OCI-LY1 (cell line): Measurements from ENCODE around the gene SRP19.
"Not testable (repeated sequence)": the region's sequence is repeated elsewhere in the genome, so short reads cannot be mapped to it uniquely, and the experiment has no call there.

ENCODE experiments used
- H2AFZ ChIP-seq: fragments of 200-600 bp; sonication (generic), shearing (Covaris generic); 2 replicates; pipeline ENCODE4 v1.6.0; 2014; ENCODE audit warnings: antibody characterized with exemption, mild to moderate bottlenecking, low read length
- H3F3A ChIP-seq: fragments of 200-600 bp; sonication (generic), shearing (Covaris generic); 2 replicates; pipeline ENCODE4 v1.6.0; 2014; ENCODE audit warnings: mild to moderate bottlenecking, antibody characterized with exemption, low read length, moderate library complexity; ENCODE audit not compliant: insufficient read depth
- H3K27ac ChIP-seq: fragments of 200-600 bp; sonication (generic); 2 replicates; pipeline ENCODE4 v1.5.1; 2014; ENCODE audit warnings: low read length, mixed run types, mild to moderate bottlenecking, low read depth; ENCODE audit not compliant: poor library complexity, severe bottlenecking
- H3K27me3 ChIP-seq: fragments of 200-600 bp; sonication (generic); 2 replicates; pipeline ENCODE4 v1.6.0; 2014; ENCODE audit warnings: antibody characterized with exemption, mild to moderate bottlenecking, low read length, moderate library complexity; ENCODE audit not compliant: insufficient read depth
- H3K36me3 ChIP-seq: fragments of 200-600 bp; sonication (generic); 2 replicates; pipeline ENCODE4 v1.6.1; 2014; ENCODE audit warnings: mild to moderate bottlenecking, antibody characterized with exemption, low read length, moderate library complexity, mixed read lengths; ENCODE audit not compliant: insufficient read depth
- H3K4me1 ChIP-seq: fragments of 200-600 bp; sonication (generic); 2 replicates; pipeline ENCODE4 v1.5.1; 2014; ENCODE audit warnings: mild to moderate bottlenecking, low read length, moderate library complexity; ENCODE audit not compliant: insufficient read depth, severe bottlenecking
- H3K4me2 ChIP-seq: fragments of 200-600 bp; sonication (generic), shearing (Covaris generic); 2 replicates; pipeline ENCODE4 v1.6.1; 2014; ENCODE audit warnings: low read length
- H3K4me3 ChIP-seq: fragments of 200-600 bp; sonication (generic); 2 replicates; pipeline ENCODE4 v1.5.1; 2014; ENCODE audit warnings: low read length, low read depth, mild to moderate bottlenecking, mixed read lengths; ENCODE audit not compliant: poor library complexity, severe bottlenecking
- H3K79me2 ChIP-seq: fragments of 200-600 bp; shearing (Covaris generic); 2 replicates; pipeline ENCODE4 v1.6.1; 2016; ENCODE audit warnings: mixed run types, low read length, mixed read lengths; ENCODE audit not compliant: insufficient read depth
- H3K9ac ChIP-seq: fragments of 200-600 bp; sonication (generic), shearing (Covaris generic); 2 replicates; pipeline ENCODE4 v1.6.1; 2014; ENCODE audit warnings: mild to moderate bottlenecking, low read length, mixed read lengths
- H3K9me2 ChIP-seq: fragments of 200-600 bp; sonication (generic), shearing (Covaris generic); 2 replicates; pipeline ENCODE4 v1.6.1; 2014; ENCODE audit warnings: low read depth, mild to moderate bottlenecking, low read length, mixed read lengths
- H3K9me3 ChIP-seq: fragments of 200-600 bp; shearing (Covaris generic); 2 replicates; pipeline ENCODE4 v1.6.1; 2014; ENCODE audit warnings: low read length, mixed read lengths
- H4K20me1 ChIP-seq: fragments of 200-600 bp; sonication (generic), shearing (Covaris generic); 2 replicates; pipeline ENCODE4 v1.6.0; 2016; ENCODE audit warnings: mild to moderate bottlenecking, low read length; ENCODE audit not compliant: insufficient read depth
- EZH2 ChIP-seq: fragments of 200-600 bp; sonication (generic), shearing (Covaris generic); IDR thresholded peaks from 2 replicates; pipeline ENCODE4 v1.8.0; 2017; ENCODE audit warnings: borderline replicate concordance, mixed run types, mild to moderate bottlenecking, antibody characterized with exemption, low read length, moderate library complexity, mixed read lengths
- TF ChIP-seq, protein P1 (sequence below): fragments of 200-600 bp; sonication (generic), shearing (Covaris generic); IDR thresholded peaks from 2 replicates; pipeline ENCODE4 v1.5.1; 2017; ENCODE audit warnings: mild to moderate bottlenecking, antibody characterized with exemption, low read length, moderate library complexity, mixed read lengths

Gene SRP19

GRCh38 chr5:112902561-112902960 lies 41.5 kb downstream of the SRP19 start:
- Histone ChIP-seq H3K9me2 (no peaks in the 10 kb centered on the region), H3K79me2 (no peaks in the 10 kb centered on the region), H3K4me3 (no peak overlapping the region), H3K36me3 (peaks cover 62% of the 10 kb centered on the region), H3K9ac (no peak overlapping the region), H3F3A (no peaks in the 10 kb centered on the region), H3K4me1 (peaks cover 11% of the 10 kb centered on the region), H3K9me3 (no peaks in the 10 kb centered on the region), H3K27ac (no peak overlapping the region), H3K4me2 (no peak overlapping the region), H4K20me1 (no peaks in the 10 kb centered on the region), H2AFZ (no peak overlapping the region), H3K27me3 (no peaks in the 10 kb centered on the region)
- TF ChIP-seq, protein P1, sequence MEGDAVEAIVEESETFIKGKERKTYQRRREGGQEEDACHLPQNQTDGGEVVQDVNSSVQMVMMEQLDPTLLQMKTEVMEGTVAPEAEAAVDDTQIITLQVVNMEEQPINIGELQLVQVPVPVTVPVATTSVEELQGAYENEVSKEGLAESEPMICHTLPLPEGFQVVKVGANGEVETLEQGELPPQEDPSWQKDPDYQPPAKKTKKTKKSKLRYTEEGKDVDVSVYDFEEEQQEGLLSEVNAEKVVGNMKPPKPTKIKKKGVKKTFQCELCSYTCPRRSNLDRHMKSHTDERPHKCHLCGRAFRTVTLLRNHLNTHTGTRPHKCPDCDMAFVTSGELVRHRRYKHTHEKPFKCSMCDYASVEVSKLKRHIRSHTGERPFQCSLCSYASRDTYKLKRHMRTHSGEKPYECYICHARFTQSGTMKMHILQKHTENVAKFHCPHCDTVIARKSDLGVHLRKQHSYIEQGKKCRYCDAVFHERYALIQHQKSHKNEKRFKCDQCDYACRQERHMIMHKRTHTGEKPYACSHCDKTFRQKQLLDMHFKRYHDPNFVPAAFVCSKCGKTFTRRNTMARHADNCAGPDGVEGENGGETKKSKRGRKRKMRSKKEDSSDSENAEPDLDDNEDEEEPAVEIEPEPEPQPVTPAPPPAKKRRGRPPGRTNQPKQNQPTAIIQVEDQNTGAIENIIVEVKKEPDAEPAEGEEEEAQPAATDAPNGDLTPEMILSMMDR = no peak
- TF ChIP-seq EZH2 = no peak

GRCh38 chr5:112904996-112905395 lies 43.9 kb downstream of the SRP19 start:
- not testable (repeated sequence) for H3K4me3 ChIP-seq, H3K27ac ChIP-seq, H3K27me3 ChIP-seq, H3K9me3 ChIP-seq, H3K9me2 ChIP-seq, H3K79me2 ChIP-seq, H4K20me1 ChIP-seq, H3F3A ChIP-seq, H2AFZ ChIP-seq, H3K4me2 ChIP-seq, H3K9ac ChIP-seq
- peaks cover 52% of the 10 kb centered on the region for H3K36me3 ChIP-seq
- peaks cover 11% of the 10 kb centered on the region for H3K4me1 ChIP-seq

- H3K9me3 ChIP-seq = no peaks in the 10 kb centered on the region
- H4K20me1 ChIP-seq = no peaks in the 10 kb centered on the region
- H3K4me2 ChIP-seq = no peak overlapping the region
- H3K27me3 ChIP-seq = no peaks in the 10 kb centered on the region
- H3K79me2 ChIP-seq = no peaks in the 10 kb centered on the region
- H2AFZ ChIP-seq = no peak overlapping the region
- peak overlapping the region; percentile 25 for H3K27ac ChIP-seq
- H3K9me2 ChIP-seq = no peaks in the 10 kb centered on the region
- no peak for TF ChIP-seq EZH2
- TF ChIP-seq, protein P1 = no peak
- H3K4me1 ChIP-seq = peaks cover 11% of the 10 kb centered on the region
- no peak overlapping the region for H3K4me3 ChIP-seq
- no peaks in the 10 kb centered on the region for H3F3A ChIP-seq
- H3K9ac ChIP-seq = no peak overlapping the region
- H3K36me3 ChIP-seq = peaks cover 51% of the 10 kb centered on the region
Measured at GRCh38 chr5:112906637-112907036, 45.5 kb downstream of the SRP19 start.

DNA sequence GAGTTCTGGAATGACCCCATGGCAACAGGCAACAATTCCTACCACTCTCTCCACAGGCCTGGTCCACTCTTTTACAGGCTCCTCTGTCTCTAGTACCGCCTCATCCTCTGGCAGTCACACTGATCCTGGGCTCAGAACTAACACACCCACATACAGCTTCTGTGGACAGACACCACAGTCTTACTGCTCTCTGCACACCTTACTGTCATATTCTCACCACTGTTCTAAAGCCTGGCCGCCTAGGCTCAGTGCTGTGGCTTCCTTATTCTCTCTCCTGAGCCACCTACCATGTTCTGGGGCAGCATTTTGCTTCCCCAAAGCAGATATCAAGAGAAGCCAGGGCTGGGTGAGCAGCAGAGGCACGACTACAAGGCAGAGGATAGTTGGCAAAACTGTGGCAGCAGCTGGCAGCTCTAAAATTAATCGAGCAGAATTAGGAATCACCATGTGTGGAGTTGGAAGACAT lies 46.1 kb downstream of the SRP19 start:
- Histone ChIP-seq H3K4me3 (no peak overlapping the region), H2AFZ (no peak overlapping the region), H3K9ac (no peak overlapping the region), H3F3A (no peaks in the 10 kb centered on the region), H3K9me2 (no peaks in the 10 kb centered on the region), H4K20me1 (no peaks in the 10 kb centered on the region), H3K36me3 (peaks cover 47% of the 10 kb centered on the region; the same call in 1 of the 2 replicates), H3K4me2 (no peak overlapping the region), H3K9me3 (no peaks in the 10 kb centered on the region), H3K27me3 (no peaks in the 10 kb centered on the region), H3K27ac (peak overlapping the region; percentile 25), H3K79me2 (no peaks in the 10 kb centered on the region), H3K4me1 (peaks cover 11% of the 10 kb centered on the region)
- TF ChIP-seq EZH2 = no peak
- TF ChIP-seq, protein P1 = no peak
